G401 (cell line): ENCODE data around the gene SPRR1A. TPM values are rescaled to one million over a fixed set of nuclear protein-coding genes. Genes with fewer than 3 reads are reported as not detected.

ENCODE experiments used
- DNase-seq: peaks from one replicate; pipeline ENCODE4 v3.0.0-alpha.2; 2015; ENCODE audit warnings: low spot score
- in situ Hi-C: cut with HindIII; loops from 2 replicates; pipeline ENCODE4 v1.10.0; 2016; ENCODE audit warnings: low sequenced_read_pairs, mixed read lengths
- total RNA-seq: library from RNA; depleted of rRNA; stranded (reverse); fragments of >200 nt; shearing (Covaris generic); gene quantifications from 2 replicates; pipeline ENCODE4 v1.2.3, GENCODE V29; 2014; rRNA removed

Gene SPRR1A
- not detected in 2 replicates for total RNA-seq

- DNase-seq, result no peak
Observed at GRCh38 chr1:152983743-152984142, at the start of gene SPRR1A. Gene SPRR1A, plus strand, starts transcription at chr1:152984081. Its CDS starts 1,150 bp downstream, at chr1:152985231.

GRCh38 chr1:152940614-152941013, 43.3 kb upstream of the SPRR1A start:
- in situ Hi-C loops, result no loop called here
- no peak for DNase-seq

More at GRCh38 chr1:152983743-152984142, at the start of gene SPRR1A:
- in situ Hi-C loops, result no loop called here

- in situ Hi-C loops, result no loop called here
- DNase-seq, result no peak
Observed at GRCh38 chr1:152941037-152941711, 42.7 kb upstream of the SPRR1A start.

DNA sequence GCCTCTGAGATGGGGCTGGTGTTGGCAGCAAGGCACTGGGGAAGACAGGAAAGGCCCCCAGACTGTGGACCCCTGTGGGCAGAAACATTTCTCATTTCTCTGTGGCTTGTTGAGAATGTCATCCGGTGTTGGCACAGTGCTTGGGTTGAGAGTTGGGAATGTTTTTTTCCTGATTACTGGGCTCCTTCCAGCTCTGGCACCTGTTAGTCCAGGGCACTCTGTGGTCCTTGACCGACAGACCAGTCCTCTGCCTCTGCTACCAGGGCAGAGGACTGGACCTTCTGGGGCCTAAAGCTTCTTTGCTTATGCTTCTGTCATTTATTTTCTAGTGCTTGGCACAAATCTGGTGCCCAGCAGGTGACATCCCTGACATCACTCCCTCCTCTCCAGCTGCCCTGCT, 41.7 kb upstream of the SPRR1A start:
- DNase-seq, result peak; percentile 41
- in situ Hi-C loops, result no loop called here

DNA sequence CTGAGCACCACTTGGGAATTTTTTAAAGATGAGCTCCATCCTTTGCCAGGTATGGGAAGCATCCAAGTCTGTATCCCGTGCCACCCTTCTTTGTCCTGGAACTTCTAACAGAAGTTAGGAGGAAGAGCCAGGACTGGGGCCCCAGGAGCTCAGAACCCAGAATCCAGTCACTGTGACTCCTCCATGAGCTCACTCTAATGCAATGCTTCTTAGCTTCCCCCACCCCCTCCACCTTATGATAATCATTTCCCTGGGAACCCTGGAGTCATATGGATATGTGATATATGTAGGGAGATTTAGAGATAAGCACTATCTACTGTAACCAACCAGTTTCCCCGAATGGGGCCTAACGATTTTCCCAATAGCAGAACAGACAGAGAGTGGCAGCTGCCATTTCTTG, 37.6 kb upstream of the SPRR1A start:
- no peak for DNase-seq
- in situ Hi-C loops, result no loop called here

DNA sequence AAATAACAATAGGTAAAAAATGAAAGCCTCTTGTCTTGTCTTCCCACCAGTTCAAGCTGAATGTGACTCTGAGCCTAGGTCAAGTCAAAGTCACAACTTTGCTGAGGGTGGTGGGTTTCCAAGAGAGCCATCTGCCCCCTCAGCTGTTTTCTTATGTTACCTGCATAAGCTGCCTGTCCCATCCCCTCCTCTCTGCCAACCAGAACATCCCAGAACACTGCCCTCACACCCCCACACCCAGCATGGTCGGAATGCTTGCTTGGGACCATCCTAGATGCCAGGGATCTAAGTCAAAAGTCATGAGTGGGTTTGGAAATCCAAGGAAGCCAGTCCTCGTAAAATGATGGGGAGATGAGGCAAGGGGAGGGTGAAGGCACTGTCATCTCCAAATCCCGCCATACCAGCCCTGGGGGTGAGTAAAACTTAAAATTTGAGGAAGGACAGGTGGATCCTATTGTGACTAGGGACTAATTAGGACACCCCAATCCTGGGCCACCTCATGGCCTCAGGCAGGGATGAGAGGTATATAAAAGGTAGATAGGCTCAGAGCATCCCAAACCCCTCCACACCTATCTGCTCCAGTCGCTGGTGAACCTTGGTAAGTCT, 37.1 kb upstream of the SPRR1A start, which contains the start of gene SPRR5:
Gene SPRR5, plus strand, starts transcription at position 556 of the 606 bp plus-strand sequence. CDS start 1,349 bp downstream, outside the sequence.
- in situ Hi-C loops, result no loop called here
- no peak for DNase-seq

GRCh38 chr1:152951711-152952110, 32.2 kb upstream of the SPRR1A start:
- DNase-seq, result no peak
- in situ Hi-C loops, result no loop called here

DNA sequence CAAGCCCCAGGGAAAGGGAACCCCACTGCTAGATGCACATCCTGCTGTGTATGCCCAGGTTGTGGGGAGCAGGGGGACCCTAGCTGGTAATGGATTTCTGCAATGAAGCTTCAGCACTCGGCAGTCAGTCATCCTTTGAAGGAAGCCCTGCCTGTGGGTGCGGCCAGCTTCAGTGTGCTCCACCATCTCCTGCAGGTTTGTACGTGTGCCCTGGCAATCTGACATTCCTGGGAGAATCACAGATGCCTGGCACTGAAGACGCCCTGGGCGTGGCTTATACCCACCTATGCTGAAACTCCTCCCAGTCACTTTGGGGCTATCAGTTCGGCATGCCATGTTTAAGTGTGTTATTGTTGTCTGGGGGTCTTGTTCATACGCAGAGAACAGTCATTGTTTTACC, 30.1 kb upstream of the SPRR1A start:
- in situ Hi-C loops, result no loop called here
- DNase-seq, result no peak

- in situ Hi-C loops, result no loop called here
- DNase-seq, result no peak
Observed at GRCh38 chr1:152954436-152954835, 29.4 kb upstream of the SPRR1A start.

DNA sequence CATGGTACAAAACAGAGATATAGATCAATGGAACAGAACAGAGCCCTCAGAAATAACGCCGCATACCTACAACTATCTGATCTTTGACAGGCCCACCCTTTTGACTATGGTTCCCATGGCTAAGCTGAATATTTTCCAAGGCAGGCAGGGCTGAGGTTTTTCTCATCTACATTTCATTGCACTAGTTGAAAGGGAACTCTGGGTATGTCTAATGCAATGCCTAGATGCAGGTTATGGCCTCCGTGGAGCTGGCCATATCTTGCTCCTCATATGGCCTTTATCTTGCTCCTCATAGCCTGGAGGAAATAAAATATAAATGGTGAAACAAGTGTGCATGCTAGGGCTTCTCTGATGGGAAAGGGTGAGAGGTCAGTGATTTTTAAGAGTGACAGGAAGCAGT, 26.3 kb upstream of the SPRR1A start:
- in situ Hi-C loops, result no loop called here
- DNase-seq, result no peak

DNA sequence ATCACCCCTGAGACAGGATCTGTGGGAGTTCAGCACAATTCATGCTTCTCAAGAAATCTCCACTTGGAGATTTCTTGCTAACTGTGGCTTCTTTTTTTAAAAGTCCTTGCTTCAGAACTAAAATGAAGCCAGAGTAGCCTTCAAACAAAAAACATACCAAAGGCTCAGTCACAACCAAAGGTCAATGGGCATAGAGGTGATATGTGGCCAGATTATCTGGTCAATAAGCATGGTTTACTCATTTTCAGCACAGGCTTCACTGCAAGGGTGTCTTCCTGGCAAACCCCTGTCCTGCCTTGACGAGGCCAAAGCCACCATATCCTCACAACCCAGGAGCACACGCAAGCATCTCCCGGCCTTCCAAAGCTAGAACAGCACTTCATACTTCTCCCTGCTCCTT, 24.6 kb upstream of the SPRR1A start:
- in situ Hi-C loops, result no loop called here
- DNase-seq, result no peak

DNA sequence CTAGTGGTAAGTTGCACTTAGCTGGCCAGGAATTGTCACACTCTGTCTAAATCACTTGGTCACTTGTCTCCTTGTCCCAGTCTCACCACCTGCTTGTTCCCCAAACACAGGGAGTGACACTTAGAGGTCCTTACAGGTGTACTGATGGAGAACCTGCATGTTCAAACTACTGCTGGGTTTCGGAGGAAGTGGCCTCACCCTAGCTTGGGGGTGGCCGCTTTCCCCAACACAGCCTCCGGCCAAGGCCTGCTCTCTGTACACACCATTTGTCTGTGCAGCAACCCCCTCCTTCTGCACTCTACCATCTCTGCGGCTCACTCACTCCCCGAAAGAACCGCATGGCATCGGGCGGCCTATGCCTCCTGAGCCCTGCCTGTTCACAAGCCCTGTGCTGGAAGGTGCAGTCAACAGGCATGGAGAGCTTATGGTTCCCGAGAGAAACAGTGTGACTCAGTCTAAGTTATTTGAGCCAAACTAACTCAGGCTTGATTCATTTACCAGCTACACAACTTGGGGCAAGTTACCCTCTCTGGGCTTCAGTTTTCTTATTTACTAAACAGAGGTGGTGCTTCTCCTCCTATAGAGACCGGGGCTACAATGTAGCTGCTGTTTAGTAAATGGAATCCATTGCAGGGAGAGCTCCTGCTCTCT, 24.0 kb upstream of the SPRR1A start:
- in situ Hi-C loops, result no loop called here
- no peak for DNase-seq

GRCh38 chr1:152960452-152961044, 23.3 kb upstream of the SPRR1A start:
- DNase-seq, result no peak

GRCh38 chr1:152961226-152961891, 22.5 kb upstream of the SPRR1A start:
- in situ Hi-C loops, result no loop called here

More at GRCh38 chr1:152960452-152961044, 23.3 kb upstream of the SPRR1A start:
- in situ Hi-C loops, result no loop called here

GRCh38 chr1:152962876-152963415, 20.9 kb upstream of the SPRR1A start:
- DNase-seq, result no peak
- in situ Hi-C loops, result no loop called here

More at GRCh38 chr1:152961226-152961891, 22.5 kb upstream of the SPRR1A start:
- no peak for DNase-seq

GRCh38 chr1:152964536-152964935, 19.3 kb upstream of the SPRR1A start:
- DNase-seq, result no peak
- in situ Hi-C loops, result no loop called here

DNA sequence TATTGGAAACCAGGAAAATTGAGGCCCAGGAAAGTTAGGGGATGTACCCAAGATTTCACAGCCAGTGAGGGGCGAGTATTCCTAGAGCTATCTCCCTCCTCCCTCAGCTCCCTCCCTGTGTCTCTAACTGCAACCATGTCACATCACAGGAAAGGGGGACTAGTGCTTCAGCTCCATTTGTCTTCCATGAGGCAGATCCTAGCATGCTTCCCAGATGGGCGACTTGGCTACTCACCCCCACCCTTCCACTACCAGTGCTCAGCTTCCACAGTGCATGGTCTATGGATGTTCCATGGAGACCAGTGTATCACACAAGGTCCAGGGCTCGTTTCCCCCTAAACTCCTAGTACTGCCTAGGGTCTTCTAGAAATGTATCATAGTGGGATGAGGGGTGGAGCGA, 18.0 kb upstream of the SPRR1A start:
- in situ Hi-C loops, result no loop called here
- DNase-seq, result no peak

DNA sequence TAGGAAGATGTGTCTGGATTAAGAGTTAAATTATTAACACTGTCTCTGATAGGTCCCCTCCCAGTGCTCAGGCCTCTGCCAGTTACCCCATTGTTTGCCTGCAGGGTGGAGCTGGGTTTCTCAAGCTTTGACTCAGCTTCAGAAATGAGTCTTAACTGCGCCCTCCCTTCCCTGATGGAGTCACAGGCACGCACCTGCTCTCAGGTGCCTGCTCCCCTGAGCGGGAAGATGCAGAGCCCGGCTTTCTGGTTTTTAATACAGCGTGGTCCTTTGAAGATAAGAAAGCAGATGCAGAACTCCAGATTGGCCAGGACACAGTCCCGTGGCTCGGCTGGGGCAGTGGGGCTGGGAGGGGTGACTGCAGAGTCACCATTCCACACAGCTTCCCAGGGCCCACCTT, 16.7 kb upstream of the SPRR1A start:
- DNase-seq, result no peak
- in situ Hi-C loops, result no loop called here

GRCh38 chr1:152968248-152968647, 15.6 kb upstream of the SPRR1A start:
- DNase-seq, result no peak
- in situ Hi-C loops, result no loop called here
